GM12865 (cell line): ENCODE measurements around the gene C1QL1.

Experiments used
- DNase-seq: peaks from one replicate; pipeline ENCODE4 v3.0.0; 2010; ENCODE audit warnings: low read depth
- H3K4me3 ChIP-seq: 2 replicates; pipeline ENCODE4 v1.5.1; 2011; ENCODE audit warnings: mild to moderate bottlenecking, low read depth, low read length, control low read depth
- TF ChIP-seq, protein P1 (sequence below): IDR thresholded peaks from 2 replicates; pipeline ENCODE4 v1.5.1; 2011; ENCODE audit warnings: low read length, control low read depth, low read depth, inconsistent platforms; ENCODE audit not compliant: insufficient read depth; ENCODE audit errors: missing control alignments

C1QL1 gene

DNA sequence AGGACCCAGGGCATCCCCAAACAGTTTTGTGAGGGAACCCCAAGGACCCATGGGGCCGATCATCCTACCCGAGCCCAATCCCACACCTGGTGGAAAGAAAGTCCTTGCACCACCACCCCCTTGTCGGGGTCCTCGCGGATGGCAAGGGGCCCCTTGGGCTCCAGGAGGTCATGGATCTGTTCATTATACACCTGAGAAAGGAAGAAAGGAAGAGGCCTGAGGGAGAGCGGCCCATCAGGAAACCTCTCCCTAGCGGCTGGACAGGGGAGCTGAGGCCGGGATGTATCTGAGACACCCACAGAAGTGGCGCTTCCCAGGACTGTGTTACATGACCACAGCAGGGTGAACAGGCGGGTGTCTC lies 33.4 kb downstream of the C1QL1 start:
- no peak overlapping the region for H3K4me3 ChIP-seq
- TF ChIP-seq, protein P1, sequence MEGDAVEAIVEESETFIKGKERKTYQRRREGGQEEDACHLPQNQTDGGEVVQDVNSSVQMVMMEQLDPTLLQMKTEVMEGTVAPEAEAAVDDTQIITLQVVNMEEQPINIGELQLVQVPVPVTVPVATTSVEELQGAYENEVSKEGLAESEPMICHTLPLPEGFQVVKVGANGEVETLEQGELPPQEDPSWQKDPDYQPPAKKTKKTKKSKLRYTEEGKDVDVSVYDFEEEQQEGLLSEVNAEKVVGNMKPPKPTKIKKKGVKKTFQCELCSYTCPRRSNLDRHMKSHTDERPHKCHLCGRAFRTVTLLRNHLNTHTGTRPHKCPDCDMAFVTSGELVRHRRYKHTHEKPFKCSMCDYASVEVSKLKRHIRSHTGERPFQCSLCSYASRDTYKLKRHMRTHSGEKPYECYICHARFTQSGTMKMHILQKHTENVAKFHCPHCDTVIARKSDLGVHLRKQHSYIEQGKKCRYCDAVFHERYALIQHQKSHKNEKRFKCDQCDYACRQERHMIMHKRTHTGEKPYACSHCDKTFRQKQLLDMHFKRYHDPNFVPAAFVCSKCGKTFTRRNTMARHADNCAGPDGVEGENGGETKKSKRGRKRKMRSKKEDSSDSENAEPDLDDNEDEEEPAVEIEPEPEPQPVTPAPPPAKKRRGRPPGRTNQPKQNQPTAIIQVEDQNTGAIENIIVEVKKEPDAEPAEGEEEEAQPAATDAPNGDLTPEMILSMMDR, result no peak
- no peak for DNase-seq

DNA sequence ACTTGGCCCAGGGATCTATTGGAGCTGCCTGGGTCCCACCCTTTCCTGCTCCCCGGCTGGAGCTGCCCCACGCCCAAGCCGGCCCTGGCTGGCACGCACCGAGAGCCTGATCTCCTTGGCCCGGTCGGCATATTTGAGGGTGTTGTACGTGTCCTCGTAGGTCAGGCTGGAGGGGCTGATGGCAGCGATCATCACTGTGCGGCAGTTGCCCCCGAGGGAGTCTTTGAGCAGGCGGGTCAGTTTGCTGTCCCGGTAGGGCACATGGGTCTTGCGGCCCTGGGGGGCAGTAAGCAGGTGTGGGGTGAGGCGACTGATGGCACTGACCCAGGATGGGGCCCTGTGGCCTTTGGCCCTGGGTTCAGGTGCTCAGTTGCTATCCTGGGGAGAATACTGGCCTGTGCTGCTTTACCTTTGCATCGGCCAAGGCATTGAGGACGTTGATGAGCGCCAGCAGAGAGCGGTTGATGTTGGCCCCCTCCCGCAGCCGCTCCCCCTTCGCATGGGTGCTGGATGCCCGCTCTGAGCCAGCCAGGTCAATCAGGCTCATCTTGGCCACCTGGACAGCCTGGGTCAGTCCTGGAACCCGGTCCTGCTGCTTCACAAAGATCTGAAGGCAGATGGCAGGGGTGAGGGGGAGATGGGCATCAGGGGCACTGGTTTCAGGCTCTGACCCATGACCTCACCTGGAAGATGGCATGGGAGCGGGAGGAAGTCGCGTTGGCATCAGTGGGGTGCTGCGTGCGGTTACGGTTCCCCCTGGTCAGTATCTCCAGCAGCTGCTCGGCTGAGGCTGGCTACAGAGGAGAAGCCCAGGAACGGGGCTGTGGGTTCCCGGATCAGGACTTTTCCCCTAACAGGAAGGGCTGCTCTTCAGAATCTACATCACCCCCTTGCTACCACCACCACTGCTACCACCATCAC lies 34.0 kb downstream of the C1QL1 start:
- TF ChIP-seq, protein P1, result no peak
- H3K4me3 ChIP-seq, result no peak overlapping the region
- no peak for DNase-seq

DNA sequence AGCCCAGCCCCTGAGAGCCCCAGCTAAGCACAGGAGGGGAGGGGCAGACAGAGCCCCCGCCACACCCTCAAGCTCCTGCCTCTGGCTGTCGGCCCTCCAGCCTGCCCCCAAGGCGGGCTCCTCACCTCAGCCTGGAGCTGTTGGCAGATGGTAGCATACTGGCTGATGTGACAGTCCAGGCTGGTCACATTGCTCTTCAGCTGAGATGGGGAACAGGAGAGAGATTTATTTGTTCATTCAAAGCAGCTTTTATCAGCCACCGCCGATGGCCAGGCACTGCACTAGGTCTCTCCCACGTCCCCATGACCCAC lies 35.4 kb downstream of the C1QL1 start:
- no peak for DNase-seq
- TF ChIP-seq, protein P1, result no peak
- no peak overlapping the region for H3K4me3 ChIP-seq

DNA sequence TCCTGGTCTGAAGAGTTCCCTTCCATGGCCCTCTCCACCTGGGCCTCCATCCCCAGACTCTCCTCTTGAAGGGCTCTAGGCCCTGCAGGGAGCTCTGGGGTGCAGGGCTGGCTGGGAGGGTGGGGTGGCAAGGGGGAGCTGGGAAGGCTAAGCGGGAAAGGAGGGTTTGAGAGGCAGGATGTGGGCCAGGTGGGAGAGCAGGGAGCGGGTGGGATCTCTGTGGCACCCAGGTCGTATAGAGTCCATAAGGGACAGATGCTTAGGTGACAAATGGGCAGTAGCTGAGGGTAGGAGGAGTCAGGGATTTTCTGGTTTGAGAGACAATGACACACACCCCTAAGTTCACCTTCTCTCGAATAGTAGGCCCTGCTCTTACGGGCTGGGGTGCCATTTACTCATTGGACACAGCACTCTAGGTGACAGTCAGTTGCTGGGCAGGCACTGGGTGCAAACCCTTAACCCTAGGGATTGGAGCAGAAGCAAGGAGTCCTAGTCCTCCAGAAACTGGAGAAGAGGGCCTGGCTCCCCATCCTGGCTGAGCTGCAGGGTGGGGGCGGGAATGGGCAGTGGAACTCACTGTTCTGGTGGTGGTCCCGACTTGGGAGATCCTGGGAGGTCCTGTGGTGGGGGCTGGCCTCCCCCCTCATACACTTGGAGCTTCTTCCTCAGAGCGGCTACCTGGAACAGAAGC lies 35.9 kb downstream of the C1QL1 start:
- no peak overlapping the region for H3K4me3 ChIP-seq
- TF ChIP-seq, protein P1, result no peak
- no peak for DNase-seq

DNA sequence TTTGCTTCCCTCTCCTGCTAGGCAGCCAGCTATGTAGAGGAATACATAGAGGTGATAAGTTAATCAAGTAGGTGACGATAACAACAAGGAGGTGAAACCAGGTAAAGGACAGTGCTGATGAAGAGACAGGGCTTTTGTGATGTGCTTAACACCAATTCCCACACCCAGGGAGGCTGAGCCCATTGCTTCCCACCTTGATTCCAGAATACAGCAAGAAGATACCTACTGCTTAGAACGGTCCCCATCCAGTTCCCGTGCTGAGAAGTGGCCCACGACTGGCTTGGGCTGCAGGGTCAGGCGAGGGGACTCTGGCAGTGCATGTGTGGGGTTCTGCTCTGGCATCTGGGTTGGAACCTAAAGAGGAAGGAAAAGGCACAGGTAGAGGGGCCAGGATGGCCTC lies 36.7 kb downstream of the C1QL1 start:
- TF ChIP-seq, protein P1, result no peak
- no peak for DNase-seq
- H3K4me3 ChIP-seq, result no peak overlapping the region

DNA sequence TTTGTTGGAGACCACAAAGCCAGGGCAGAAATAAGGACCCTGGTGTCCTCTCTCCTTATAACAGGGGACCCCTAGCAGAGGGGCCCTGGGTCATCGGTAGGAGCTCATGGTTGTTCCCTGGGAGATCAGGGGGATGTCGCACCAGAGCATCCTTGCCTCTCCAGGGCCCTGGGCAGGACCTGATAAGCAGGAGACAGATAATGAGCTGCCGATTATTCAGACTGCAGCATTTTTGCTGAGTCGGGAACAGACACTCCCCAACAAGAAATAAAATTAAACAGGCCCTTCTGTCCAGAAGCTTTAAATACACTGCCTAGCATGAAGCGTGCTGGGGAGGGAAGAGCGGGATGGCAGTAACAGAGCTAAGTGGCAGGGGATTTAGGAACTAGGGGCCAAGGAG lies 37.4 kb downstream of the C1QL1 start:
- TF ChIP-seq, protein P1, result no peak
- no peak overlapping the region for H3K4me3 ChIP-seq
- DNase-seq, result no peak
